IMR-90 (cell line): Measurements from ENCODE around the gene INTS11. TPM values are rescaled to one million over a fixed set of nuclear protein-coding genes. Genes with fewer than 3 reads are reported as not detected.

Experiments used
- ATAC-seq: fragments of 200-7000 bp; cut with Tn5 transposase; 2 replicates; pipeline ENCODE4 v1.9.1; 2020; ENCODE audit warnings: low read depth, mild to moderate bottlenecking, moderate library complexity
- BruUV-seq: library from RNA; stranded (reverse); fragments of 400-500 nt; replicated peaks from 2 replicates; lab custom pipeline; 2021; lab: Mats Ljungman, UMichigan
- CTCF ChIA-PET: fragments of 300-600 bp; formaldehyde crosslinking; extraction: SDS; loops from one replicate; lab custom pipeline; 2021; ENCODE audit warnings: antibody characterized with exemption; lab: Yijun Ruan, JAX
- POLR2A ChIA-PET: fragments of 300-600 bp; sonication (Branson Sonifier 250); formaldehyde crosslinking; loops from one replicate; lab custom pipeline; 2022; ENCODE audit warnings: antibody characterized with exemption; ENCODE audit not compliant: unreplicated experiment; lab: Charles Lee
- DNase-seq: peaks from one replicate; pipeline ENCODE4 v3.0.0; 2013
- H2AFZ ChIP-seq: replicated peaks from 2 replicates; pipeline ENCODE3; 2013; ENCODE audit warnings: low read length, mild to moderate bottlenecking; ENCODE audit not compliant: poor library complexity
- H2AK5ac ChIP-seq: 2 replicates; pipeline ENCODE4 v1.6.1; 2013; ENCODE audit warnings: low read depth, low read length, inconsistent platforms
- H2AK9ac ChIP-seq: replicated peaks from 2 replicates; pipeline ENCODE3; 2013; ENCODE audit warnings: mild to moderate bottlenecking, low read depth, low read length, moderate library complexity; ENCODE audit not compliant: poor library complexity
- H2BK120ac ChIP-seq: 2 replicates; pipeline ENCODE4 v1.6.1; 2013; ENCODE audit warnings: low read depth, low read length, inconsistent platforms
- H2BK15ac ChIP-seq: 3 replicates; pipeline ENCODE4 v1.6.1; 2013; ENCODE audit warnings: low read depth, low read length, inconsistent platforms
- H2BK20ac ChIP-seq: 2 replicates; pipeline ENCODE4 v1.6.1; 2013; ENCODE audit warnings: low read depth, mild to moderate bottlenecking, inconsistent platforms, low read length, moderate library complexity
- H2BK5ac ChIP-seq: 2 replicates; pipeline ENCODE4 v1.6.1; 2013; ENCODE audit warnings: mild to moderate bottlenecking, low read depth, low read length, inconsistent platforms; ENCODE audit not compliant: poor library complexity, severe bottlenecking
- H3K14ac ChIP-seq: replicated peaks from 2 replicates; pipeline ENCODE4 v1.6.1; 2013; ENCODE audit warnings: low read depth, low read length, inconsistent platforms
- H3K18ac ChIP-seq: 2 replicates; pipeline ENCODE4 v1.6.1; 2013; ENCODE audit warnings: low read depth, low read length, control low read depth
- H3K23ac ChIP-seq: 2 replicates; pipeline ENCODE4 v1.6.1; 2013; ENCODE audit warnings: low read depth, low read length, inconsistent platforms
- H3K27ac ChIP-seq: 2 replicates; pipeline ENCODE4 v1.5.1; 2013; ENCODE audit warnings: mild to moderate bottlenecking, control low read depth, low read length; ENCODE audit not compliant: insufficient read depth
- H3K27me3 ChIP-seq: 2 replicates; pipeline ENCODE4 v1.6.1; 2013; ENCODE audit warnings: low read length; ENCODE audit not compliant: control insufficient read depth, insufficient read depth
- H3K36me3 ChIP-seq: 2 replicates; pipeline ENCODE4 v1.6.1; 2013; ENCODE audit warnings: low read length, mixed read lengths; ENCODE audit not compliant: control insufficient read depth, insufficient read depth
- H3K4ac ChIP-seq: 2 replicates; pipeline ENCODE4 v1.6.1; 2013; ENCODE audit warnings: low read depth, low read length, inconsistent platforms
- H3K4me1 ChIP-seq: 2 replicates; pipeline ENCODE4 v1.6.1; 2013; ENCODE audit warnings: low read length, mixed read lengths; ENCODE audit not compliant: control insufficient read depth, insufficient read depth
- H3K4me2 ChIP-seq: 2 replicates; pipeline ENCODE4 v1.6.1; 2013; ENCODE audit warnings: low read depth, mild to moderate bottlenecking, control low read depth, low read length, moderate library complexity
- H3K4me3 ChIP-seq: 2 replicates; pipeline ENCODE4 v1.5.1; 2013; ENCODE audit warnings: low read depth, mild to moderate bottlenecking, control low read depth, low read length, moderate library complexity; ENCODE audit not compliant: insufficient read depth
- H3K56ac ChIP-seq: 2 replicates; pipeline ENCODE4 v1.6.1; 2013; ENCODE audit warnings: low read length, inconsistent platforms; ENCODE audit not compliant: insufficient read depth; ENCODE audit errors: extremely low read depth
- H3K79me1 ChIP-seq, 2 experiments: 2 replicates each; pipeline ENCODE4 v1.6.1; 2013; ENCODE audit warnings: low read length in 2 of 2, inconsistent platforms in 1 of 2, low read depth in 1 of 2
- H3K9ac ChIP-seq: 2 replicates; pipeline ENCODE4 v1.6.1; 2013; ENCODE audit warnings: low read depth, low read length, control low read depth
- H3K9me1 ChIP-seq: 2 replicates; pipeline ENCODE4 v1.6.1; 2013; ENCODE audit warnings: low read length, inconsistent platforms; ENCODE audit not compliant: insufficient read depth
- H3K9me3 ChIP-seq: 2 replicates; pipeline ENCODE4 v1.6.1; 2013; ENCODE audit warnings: low read length; ENCODE audit not compliant: control insufficient read depth, insufficient read depth
- H4K20me1 ChIP-seq: 2 replicates; pipeline ENCODE4 v1.6.1; 2013; ENCODE audit warnings: low read length, inconsistent platforms; ENCODE audit not compliant: insufficient read depth
- H4K5ac ChIP-seq: 2 replicates; pipeline ENCODE4 v1.6.1; 2013; ENCODE audit warnings: mild to moderate bottlenecking, low read depth, low read length, control low read depth
- H4K8ac ChIP-seq, 2 experiments: 2 replicates each; pipeline ENCODE4 v1.6.1; 2013; ENCODE audit warnings: low read depth in 2 of 2, low read length in 2 of 2, control low read depth in 1 of 2, inconsistent platforms in 1 of 2
- H4K91ac ChIP-seq: 2 replicates; pipeline ENCODE4 v1.6.1; 2013; ENCODE audit warnings: low read depth, low read length, inconsistent platforms; ENCODE audit not compliant: insufficient read depth
- FOS ChIP-seq: fragments of 150-350 bp; IDR thresholded peaks from 2 replicates; pipeline ENCODE4 v1.6.1; 2016; ENCODE audit warnings: low read depth, low read length
- MAZ ChIP-seq: IDR thresholded peaks from 2 replicates; pipeline ENCODE4 v1.6.1; 2012; ENCODE audit warnings: low read depth, mild to moderate bottlenecking, low read length, improper control_type of control experiment, moderate library complexity, borderline replicate concordance
- WGBS, 2 experiments: methylation state at CpG; one replicate each; pipeline versions ENCODE4 v1.1.5 to v1.1.7; 2013; ENCODE audit warnings: missing lambda C conversion rate in 2 of 2; ENCODE audit not compliant: insufficient read length in 1 of 2; ENCODE audit errors: extremely low coverage in 2 of 2; 5-methylcytosine and 5-hydroxymethylcytosine counted together
- dilution Hi-C: fragments of 300-500 bp; cut with HindIII; formaldehyde crosslinking; loops from one replicate; pipeline ENCODE4 v1.14.3; 2018; ENCODE audit warnings: low sequenced_read_pairs; ENCODE audit not compliant: unreplicated experiment
- in situ Hi-C: fragments of 300-500 bp; cut with MboI; formaldehyde crosslinking; loops from 3 replicates; pipeline ENCODE4 v1.14.3; 2019; ENCODE audit warnings: low sequenced_read_pairs, inconsistent platforms, mixed read lengths
- intact Hi-C: fragments of 100-400 bp; cut with micrococcal nuclease; formaldehyde crosslinking; loops from 2 replicates; pipeline ENCODE4 v1.10.0; 2022
- polyA plus RNA-seq, 3 experiments: library from polyadenylated mRNA; depleted of rRNA; stranded (reverse); fragments of >200 nt; gene quantifications; 2 replicates each; pipeline ENCODE4 v1.2.3, GENCODE V29; 2012; ENCODE audit warnings: low replicate concordance in 1 of 3
- total RNA-seq: library from RNA; depleted of rRNA; stranded (reverse); fragments of >200 nt; gene quantifications from 2 replicates; pipeline ENCODE4 v1.2.3, GENCODE V29; 2012

INTS11 gene
- total and polyA plus RNA-seq, 2 of the 4 experiments (the other 2 are of a cell fraction): 56.1 to 123 TPM

- TF ChIP-seq FOS: no peak
These were observed 37.0 kb downstream of the INTS11 start (continued) for GRCh38 chr1:1287288-1288110.

- no peak overlapping the region for H4K91ac ChIP-seq
- no peak overlapping the region for H3K14ac ChIP-seq
- ATAC-seq (no peak), DNase-seq (no peak)
- no peak overlapping the region for H3K18ac ChIP-seq
- no peak overlapping the region for H3K27ac ChIP-seq
- H2BK120ac ChIP-seq: no peak overlapping the region
- H3K9me3 ChIP-seq: no peaks in the 10 kb centered on the region
- H3K4ac ChIP-seq: no peak overlapping the region
- intact Hi-C loops: no loop called here
- ChIA-PET POLR2A (no interaction called here), CTCF (no interaction called here)
- H4K20me1 ChIP-seq: peaks cover 1% of the 10 kb centered on the region; the same call in 1 of the 2 replicates
- BruUV-seq: no TSS peak
- no peak overlapping the region for H4K5ac ChIP-seq
- no peak overlapping the region for H3K9ac ChIP-seq
- in situ Hi-C loops: no loop called here
- 84% methylated on average over 8 of the region's 50 CpGs; no CpG with 5 or more reads in 1 of the 2 experiments for whole genome bisulfite sequencing, 2 experiments
- no peaks in the 10 kb centered on the region for H3K79me1 ChIP-seq
- no peak overlapping the region for H3K4me3 ChIP-seq
- H3K9me1 ChIP-seq: peaks cover 4% of the 10 kb centered on the region; the same call in 1 of the 2 replicates
- TF ChIP-seq MAZ: no peak
- no peaks in the 10 kb centered on the region; the same call in 1 of the 2 replicates for H3K36me3 ChIP-seq
- no peak overlapping the region for H2AFZ ChIP-seq
- no peak overlapping the region for H2BK5ac ChIP-seq
- H2AK9ac ChIP-seq: peak overlapping the region; percentile 42
- no peak overlapping the region for H2AK5ac ChIP-seq
- H3K4me1 ChIP-seq: peaks cover 6% of the 10 kb centered on the region; the same call in 1 of the 2 replicates
- H3K4me2 ChIP-seq: no peak overlapping the region
- dilution Hi-C loops: no loop called here
- H3K23ac ChIP-seq: no peak overlapping the region
- H3K27me3 ChIP-seq: no peaks in the 10 kb centered on the region
- H2BK15ac ChIP-seq: no peak overlapping the region
- H2BK20ac ChIP-seq: no peak overlapping the region
- H4K8ac ChIP-seq: no peak overlapping the region
- no peak overlapping the region for H3K56ac ChIP-seq
These were observed 37.9 kb downstream of the INTS11 start for GRCh38 chr1:1286313-1287261.
